Measurements from ENCODE around the gene ARL17B.
"Not testable (repeated sequence)": the region's sequence is repeated elsewhere in the genome, so short reads cannot be mapped to it uniquely, and the experiment has no call there.

ARL17B gene

GRCh38 chr17:46273541-46274236, 87.9 kb downstream of the ARL17B start:
- no peak for DNase-seq (ENCODE audit: low read depth in 2 of 2)
- TF ChIP-seq CTCF (IDR thresholded peaks at IDR 0.05; ENCODE audit: low read depth, low read length), result no peak

GRCh38 chr17:46270032-46270431, 91.5 kb downstream of the ARL17B start:
- TF ChIP-seq CTCF (IDR thresholded peaks at IDR 0.05; ENCODE audit: low read depth, low read length), result no peak

More at GRCh38 chr17:46273541-46274236, 87.9 kb downstream of the ARL17B start:
- H3K4me3 ChIP-seq (replicated peaks in 1 of 2; ENCODE audit: low read depth in 2 of 2, low read length in 2 of 2), result no peak overlapping the region

GRCh38 chr17:46266656-46267544, 94.7 kb downstream of the ARL17B start:
- peak overlapping the region; percentile 68 to 81 for H3K4me3 ChIP-seq (replicated peaks in 1 of 2; ENCODE audit: low read depth in 2 of 2, low read length in 2 of 2)
- TF ChIP-seq CTCF (IDR thresholded peaks at IDR 0.05; ENCODE audit: low read depth, low read length), result no peak
- DNase-seq (ENCODE audit: low read depth in 2 of 2), result peak; percentile 89 to 90

More at GRCh38 chr17:46270032-46270431, 91.5 kb downstream of the ARL17B start:
- no peak for DNase-seq (ENCODE audit: low read depth in 2 of 2)
- no peak overlapping the region for H3K4me3 ChIP-seq (replicated peaks in 1 of 2; ENCODE audit: low read depth in 2 of 2, low read length in 2 of 2)

GRCh38 chr17:46266063-46266655, 95.4 kb downstream of the ARL17B start:
- DNase-seq (ENCODE audit: low read depth in 2 of 2), result peak; percentile 61 to 67

GRCh38 chr17:46264456-46265198, 96.9 kb downstream of the ARL17B start:
- no peak overlapping the region for H3K4me3 ChIP-seq (replicated peaks in 1 of 2; ENCODE audit: low read depth in 2 of 2, low read length in 2 of 2)
- peak; percentile 83 to 86 for DNase-seq (ENCODE audit: low read depth in 2 of 2)
- no peak for TF ChIP-seq CTCF (IDR thresholded peaks at IDR 0.05; ENCODE audit: low read depth, low read length)

More at GRCh38 chr17:46266063-46266655, 95.4 kb downstream of the ARL17B start:
- H3K4me3 ChIP-seq (replicated peaks in 1 of 2; ENCODE audit: low read depth in 2 of 2, low read length in 2 of 2), result peak overlapping the region; percentile 13 to 45

GRCh38 chr17:46262271-46262670, 99.3 kb downstream of the ARL17B start:
- DNase-seq (ENCODE audit: low read depth in 2 of 2), result no peak
- H3K4me3 ChIP-seq (replicated peaks in 1 of 2; ENCODE audit: low read depth in 2 of 2, low read length in 2 of 2), result no peak overlapping the region
- no peak for TF ChIP-seq CTCF (IDR thresholded peaks at IDR 0.05; ENCODE audit: low read depth, low read length)

- peak overlapping the region in 1 of 2 donors; percentile 32 for H3K4me3 ChIP-seq (replicated peaks in 1 of 2; ENCODE audit: low read depth in 2 of 2, low read length in 2 of 2)
- DNase-seq (ENCODE audit: low read depth in 2 of 2), result peak in 1 of 2 donors; percentile 28
These were observed 101.5 kb downstream of the ARL17B start for GRCh38 chr17:46259845-46260661.

GRCh38 chr17:46256369-46256768, 105.2 kb downstream of the ARL17B start:
- not testable (repeated sequence) for DNase-seq (ENCODE audit: low read depth in 2 of 2)

GRCh38 chr17:46254215-46254614, 107.4 kb downstream of the ARL17B start:
- H3K4me3 ChIP-seq (replicated peaks in 1 of 2; ENCODE audit: low read depth in 2 of 2, low read length in 2 of 2), result not testable (repeated sequence)

More at GRCh38 chr17:46256369-46256768, 105.2 kb downstream of the ARL17B start:
- not testable (repeated sequence) for H3K4me3 ChIP-seq (replicated peaks in 1 of 2; ENCODE audit: low read depth in 2 of 2, low read length in 2 of 2)

More at GRCh38 chr17:46254215-46254614, 107.4 kb downstream of the ARL17B start:
- DNase-seq (ENCODE audit: low read depth in 2 of 2), result not testable (repeated sequence)

All from cardiac fibroblast (primary cell).